ENCODE measurements around the gene NAALADL2. TPM values are rescaled to one million over a fixed set of nuclear protein-coding genes. Genes with fewer than 3 reads are reported as not detected.

The NAALADL2 gene
- total RNA-seq, 1 donor, result 23.5 TPM

DNA sequence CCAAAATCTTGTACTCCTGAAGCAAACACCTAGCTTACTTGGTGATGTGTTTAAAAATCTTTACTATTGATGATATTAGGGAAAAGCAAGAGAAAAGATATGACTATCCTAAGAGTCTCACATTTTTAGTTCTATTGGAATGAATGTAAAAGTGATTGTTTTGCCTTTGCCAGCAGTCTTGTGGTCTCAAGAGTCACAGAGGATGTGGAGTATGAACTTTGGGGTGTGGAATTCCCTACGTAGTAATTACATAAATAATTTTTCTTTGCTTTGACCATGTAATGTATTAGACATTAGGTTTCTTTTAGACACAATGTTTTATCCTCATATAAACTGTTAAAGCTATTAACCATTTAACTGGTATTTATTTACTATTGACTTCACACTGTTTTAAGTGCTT, 387.6 kb downstream of the NAALADL2 start:
- Histone ChIP-seq H2AFZ (ENCODE audit: low read length) (no peak overlapping the region), H3K4me1 (ENCODE audit: insufficient read depth, low read length) (no peaks in the 10 kb centered on the region), H3K9me3 (ENCODE audit: low read depth, low read length) (no peaks in the 10 kb centered on the region), H3K36me3 (ENCODE audit: insufficient read depth, low read length) (no peaks in the 10 kb centered on the region), H3K27me3 (ENCODE audit: insufficient read depth, low read length) (no peaks in the 10 kb centered on the region), H3K4me2 (ENCODE audit: insufficient read depth, low read length) (no peak overlapping the region), H3K4me3 (ENCODE audit: insufficient read depth, low read length) (no peak overlapping the region), H3K79me2 (ENCODE audit: insufficient read depth, low read length) (no peaks in the 10 kb centered on the region), H4K20me1 (ENCODE audit: insufficient read depth, low read length) (no peaks in the 10 kb centered on the region), H3K27ac (ENCODE audit: low read depth, low read length) (no peak overlapping the region)
- no peak for DNase-seq (ENCODE audit: insufficient read length, low spot score, missing footprints)
- TF ChIP-seq, protein P1, sequence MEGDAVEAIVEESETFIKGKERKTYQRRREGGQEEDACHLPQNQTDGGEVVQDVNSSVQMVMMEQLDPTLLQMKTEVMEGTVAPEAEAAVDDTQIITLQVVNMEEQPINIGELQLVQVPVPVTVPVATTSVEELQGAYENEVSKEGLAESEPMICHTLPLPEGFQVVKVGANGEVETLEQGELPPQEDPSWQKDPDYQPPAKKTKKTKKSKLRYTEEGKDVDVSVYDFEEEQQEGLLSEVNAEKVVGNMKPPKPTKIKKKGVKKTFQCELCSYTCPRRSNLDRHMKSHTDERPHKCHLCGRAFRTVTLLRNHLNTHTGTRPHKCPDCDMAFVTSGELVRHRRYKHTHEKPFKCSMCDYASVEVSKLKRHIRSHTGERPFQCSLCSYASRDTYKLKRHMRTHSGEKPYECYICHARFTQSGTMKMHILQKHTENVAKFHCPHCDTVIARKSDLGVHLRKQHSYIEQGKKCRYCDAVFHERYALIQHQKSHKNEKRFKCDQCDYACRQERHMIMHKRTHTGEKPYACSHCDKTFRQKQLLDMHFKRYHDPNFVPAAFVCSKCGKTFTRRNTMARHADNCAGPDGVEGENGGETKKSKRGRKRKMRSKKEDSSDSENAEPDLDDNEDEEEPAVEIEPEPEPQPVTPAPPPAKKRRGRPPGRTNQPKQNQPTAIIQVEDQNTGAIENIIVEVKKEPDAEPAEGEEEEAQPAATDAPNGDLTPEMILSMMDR (IDR thresholded peaks at IDR 0.05; ENCODE audit: extremely low read depth, low read depth, low read length), result no peak

DNA sequence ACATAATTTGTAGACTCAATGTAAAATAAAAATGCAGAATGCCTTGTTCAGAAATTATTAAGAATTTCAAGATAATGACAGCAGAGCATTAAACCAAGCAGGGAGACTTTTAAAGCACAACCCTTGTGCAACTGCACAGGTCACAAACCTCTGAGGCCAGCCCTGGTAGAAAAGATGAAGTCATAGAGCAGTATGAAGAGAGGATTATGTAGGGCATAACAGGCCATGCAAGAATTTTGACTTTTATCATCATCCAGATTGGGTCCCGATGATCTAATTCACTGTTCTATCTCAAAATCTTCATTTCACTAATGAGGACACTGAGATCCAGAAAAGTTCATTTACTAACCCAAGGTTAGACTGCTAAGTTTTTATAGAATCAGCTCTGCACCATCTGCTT, 388.5 kb downstream of the NAALADL2 start:
- TF ChIP-seq, protein P1 (IDR thresholded peaks at IDR 0.05; ENCODE audit: extremely low read depth, low read depth, low read length), result no peak
- no peak for DNase-seq (ENCODE audit: insufficient read length, low spot score, missing footprints)
- Histone ChIP-seq H3K4me1 (ENCODE audit: insufficient read depth, low read length) (no peaks in the 10 kb centered on the region), H3K36me3 (ENCODE audit: insufficient read depth, low read length) (no peaks in the 10 kb centered on the region), H2AFZ (ENCODE audit: low read length) (no peak overlapping the region), H3K4me3 (ENCODE audit: insufficient read depth, low read length) (no peak overlapping the region), H3K79me2 (ENCODE audit: insufficient read depth, low read length) (no peaks in the 10 kb centered on the region), H3K9me3 (ENCODE audit: low read depth, low read length) (no peaks in the 10 kb centered on the region), H4K20me1 (ENCODE audit: insufficient read depth, low read length) (no peaks in the 10 kb centered on the region), H3K27me3 (ENCODE audit: insufficient read depth, low read length) (no peaks in the 10 kb centered on the region), H3K27ac (ENCODE audit: low read depth, low read length) (no peak overlapping the region), H3K4me2 (ENCODE audit: insufficient read depth, low read length) (no peak overlapping the region)

DNA sequence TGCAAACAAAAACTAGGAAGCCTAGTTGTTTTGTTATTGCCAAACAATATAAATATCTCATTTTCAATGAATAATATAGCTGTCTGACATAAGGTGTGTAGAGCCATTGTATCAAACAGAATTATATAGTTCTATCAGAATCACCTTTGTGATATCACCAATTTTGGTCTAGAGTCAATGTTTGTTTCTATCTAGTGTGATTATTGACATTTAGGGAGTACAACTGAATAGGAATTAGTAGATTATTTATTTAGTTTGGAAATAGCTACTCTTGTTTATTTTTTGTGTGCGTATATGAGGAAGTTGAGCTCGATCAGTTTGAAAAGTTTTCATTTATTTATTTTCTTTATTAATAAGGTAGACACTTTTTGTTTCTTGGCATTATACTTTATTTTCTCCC, 389.7 kb downstream of the NAALADL2 start:
- Histone ChIP-seq H3K27me3 (ENCODE audit: insufficient read depth, low read length) (no peaks in the 10 kb centered on the region), H3K4me3 (ENCODE audit: insufficient read depth, low read length) (no peak overlapping the region), H3K4me2 (ENCODE audit: insufficient read depth, low read length) (no peak overlapping the region), H3K36me3 (ENCODE audit: insufficient read depth, low read length) (no peaks in the 10 kb centered on the region), H3K9me3 (ENCODE audit: low read depth, low read length) (no peaks in the 10 kb centered on the region), H3K79me2 (ENCODE audit: insufficient read depth, low read length) (no peaks in the 10 kb centered on the region), H4K20me1 (ENCODE audit: insufficient read depth, low read length) (no peaks in the 10 kb centered on the region), H3K4me1 (ENCODE audit: insufficient read depth, low read length) (no peaks in the 10 kb centered on the region), H3K27ac (ENCODE audit: low read depth, low read length) (no peak overlapping the region), H2AFZ (ENCODE audit: low read length) (no peak overlapping the region)
- DNase-seq (ENCODE audit: insufficient read length, low spot score, missing footprints), result no peak
- TF ChIP-seq, protein P1 (IDR thresholded peaks at IDR 0.05; ENCODE audit: extremely low read depth, low read depth, low read length), result no peak

DNA sequence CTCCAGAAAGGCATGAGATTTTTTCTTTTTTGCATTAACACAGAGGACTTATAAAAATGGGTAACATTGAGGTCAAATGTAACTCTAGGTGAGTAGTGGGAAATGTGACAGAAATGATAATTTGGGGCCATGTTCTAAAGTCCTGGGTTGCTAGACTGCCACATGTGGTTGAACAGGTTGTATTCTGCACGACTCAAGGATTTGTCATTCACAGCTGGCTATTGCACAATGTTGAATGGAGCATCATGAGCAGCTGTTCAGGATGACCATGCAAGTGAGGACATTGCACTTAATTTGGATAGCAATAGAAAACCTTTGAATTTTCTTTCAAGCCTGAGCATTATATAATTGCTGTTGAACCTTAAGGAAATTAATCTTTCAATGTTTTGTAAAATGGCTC, 396.6 kb downstream of the NAALADL2 start:
- Histone ChIP-seq H3K4me3 (ENCODE audit: insufficient read depth, low read length) (no peak overlapping the region), H3K9me3 (ENCODE audit: low read depth, low read length) (no peaks in the 10 kb centered on the region), H3K4me2 (ENCODE audit: insufficient read depth, low read length) (no peak overlapping the region), H3K79me2 (ENCODE audit: insufficient read depth, low read length) (no peaks in the 10 kb centered on the region), H4K20me1 (ENCODE audit: insufficient read depth, low read length) (no peaks in the 10 kb centered on the region), H3K27ac (ENCODE audit: low read depth, low read length) (no peak overlapping the region), H3K36me3 (ENCODE audit: insufficient read depth, low read length) (no peaks in the 10 kb centered on the region), H2AFZ (ENCODE audit: low read length) (no peak overlapping the region), H3K4me1 (ENCODE audit: insufficient read depth, low read length) (peaks cover 16% of the 10 kb centered on the region), H3K27me3 (ENCODE audit: insufficient read depth, low read length) (no peaks in the 10 kb centered on the region)
- TF ChIP-seq, protein P1 (IDR thresholded peaks at IDR 0.05; ENCODE audit: extremely low read depth, low read depth, low read length), result no peak
- DNase-seq (ENCODE audit: insufficient read length, low spot score, missing footprints), result no peak

All from osteoblast (primary cell).